ENCODE results near the gene NXF1.

- TF ChIP-seq CTCF (IDR thresholded peaks at IDR 0.05) (no peak), POLR2A (IDR thresholded peaks at IDR 0.05) (no peak)
Observed at GRCh38 chr11:62757846-62758788, 47.1 kb downstream of the NXF1 start.
